HG03378 (cell line): ENCODE data around the gene CALCOCO1.
"Not testable (repeated sequence)": the region's sequence is repeated elsewhere in the genome, so short reads cannot be mapped to it uniquely, and the experiment has no call there.

Experiments used
- ATAC-seq: cut with Tn5 transposase; IDR thresholded peaks from one replicate; pipeline ENCODE4 v1.9.1; 2021; ENCODE audit warnings: mild to moderate bottlenecking, moderate library complexity; ENCODE audit not compliant: unreplicated experiment

CALCOCO1 gene

GRCh38 chr12:53727310-53728041, at the start of gene CALCOCO1:
Gene CALCOCO1, minus strand, starts transcription at chr12:53727452. Its CDS starts 2,210 bp downstream, at chr12:53725242.
- ATAC-seq: peak; percentile 97

GRCh38 chr12:53776872-53777271, 49.6 kb upstream of the CALCOCO1 start:
- ATAC-seq: no peak

GRCh38 chr12:53775478-53776145, 48.4 kb upstream of the CALCOCO1 start:
- ATAC-seq: no peak

- ATAC-seq: no peak
Measured at GRCh38 chr12:53770281-53770680, 43.0 kb upstream of the CALCOCO1 start.

- no peak for ATAC-seq
Measured at GRCh38 chr12:53768976-53769375, 41.7 kb upstream of the CALCOCO1 start.

GRCh38 chr12:53766881-53767280, 39.6 kb upstream of the CALCOCO1 start:
- no peak for ATAC-seq

- no peak for ATAC-seq
Measured at GRCh38 chr12:53765891-53766290, 38.6 kb upstream of the CALCOCO1 start.

- no peak for ATAC-seq
Measured at GRCh38 chr12:53764615-53765014, 37.4 kb upstream of the CALCOCO1 start.

GRCh38 chr12:53762793-53763192, 35.5 kb upstream of the CALCOCO1 start:
- not testable (repeated sequence) for ATAC-seq

GRCh38 chr12:53761306-53761705, 34.1 kb upstream of the CALCOCO1 start:
- no peak for ATAC-seq

- ATAC-seq: no peak
Measured at GRCh38 chr12:53759261-53759660, 32.0 kb upstream of the CALCOCO1 start.

- no peak for ATAC-seq
Measured at GRCh38 chr12:53758730-53759103, 31.5 kb upstream of the CALCOCO1 start.

- ATAC-seq: no peak
Measured at GRCh38 chr12:53758081-53758729, 31.0 kb upstream of the CALCOCO1 start.

- ATAC-seq: peak; percentile 70
Measured at GRCh38 chr12:53757101-53757770, 30.0 kb upstream of the CALCOCO1 start.

- no peak for ATAC-seq
Measured at GRCh38 chr12:53756300-53757100, 29.2 kb upstream of the CALCOCO1 start.

GRCh38 chr12:53755893-53756292, 28.6 kb upstream of the CALCOCO1 start:
- ATAC-seq: no peak

GRCh38 chr12:53755451-53755891, 28.2 kb upstream of the CALCOCO1 start:
- no peak for ATAC-seq

- ATAC-seq: no peak
Measured at GRCh38 chr12:53754633-53755264, 27.5 kb upstream of the CALCOCO1 start.

- ATAC-seq: no peak
Measured at GRCh38 chr12:53754188-53754585, 26.9 kb upstream of the CALCOCO1 start.

- ATAC-seq: no peak
Measured at GRCh38 chr12:53752621-53753020, 25.4 kb upstream of the CALCOCO1 start.
